ENCODE data around the gene RB1. TPM values are rescaled to one million over a fixed set of nuclear protein-coding genes. Genes with fewer than 3 reads are reported as not detected.
"Not testable (repeated sequence)": the region's sequence is repeated elsewhere in the genome, so short reads cannot be mapped to it uniquely, and the experiment has no call there.

RB1 gene
- total and polyA plus RNA-seq, 2 donors (not counting 3 experiments of a cell fraction or from before 2014, with no cell fraction given), result 8.0 to 41.2 TPM

GRCh38 chr13:48415516-48415915 is 112.0 kb downstream of the RB1 start:
- CTCF ChIA-PET, result interaction anchor here (1.2 to 6.5 kb wide), 2 partner anchors 18 to 165 kb away, joined by 5 to 45 read pairs; no protein-coding TSS in a partner anchor
- Histone ChIP-seq H4K20me1 (replicated peaks; ENCODE audit: control insufficient read depth, extremely low read depth, insufficient read depth, low read length) (no peaks in the 10 kb centered on the region), H2AFZ (ENCODE audit: low read depth, low read length) (no peak overlapping the region), H3K4me3 (replicated peaks in 1 of 3; ENCODE audit: insufficient read depth in 1 of 3, low read depth in 1 of 3, low read length in 3 of 3) (no peak overlapping the region), H3K4me2 (ENCODE audit: insufficient read depth, low read length) (no peak overlapping the region), H3K79me2 (ENCODE audit: control insufficient read depth, insufficient read depth, low read length) (peaks cover 21% of the 10 kb centered on the region), H3K9me1 (replicated peaks; ENCODE audit: control insufficient read depth, extremely low read depth, insufficient read depth, low read length) (no peaks in the 10 kb centered on the region), H3K27me3 (ENCODE audit: control insufficient read depth in 2 of 2, insufficient read depth in 2 of 2, low read length in 2 of 2) (no peaks in the 10 kb centered on the region), H3K9me3 (replicated peaks; ENCODE audit: control insufficient read depth, insufficient read depth, low read length) (no peaks in the 10 kb centered on the region), H3K36me3 (ENCODE audit: control insufficient read depth in 2 of 2, extremely low read depth in 1 of 2, insufficient read depth in 2 of 2, low read length in 2 of 2) (no peaks in the 10 kb centered on the region), H3K4me1 (ENCODE audit: control insufficient read depth, extremely low read depth, insufficient read depth, low read length) (peaks cover 12% of the 10 kb centered on the region), H3K9ac (replicated peaks; ENCODE audit: extremely low read depth, insufficient read depth, low read length) (no peak overlapping the region), H3K27ac (ENCODE audit: insufficient read depth, low read depth, low read length) (no peak overlapping the region)
- no peak for FAIRE-seq
- TF ChIP-seq POLR2AphosphoS5 (IDR thresholded peaks at IDR 0.05; ENCODE audit: insufficient read depth, low read depth, low read length), result no peak
- no peak for TF ChIP-seq MAX (IDR thresholded peaks at IDR 0.05; ENCODE audit: insufficient read depth, insufficient read length)
- intact Hi-C loops (cut with micrococcal nuclease), result no loop called here
- no peak for DNase-seq (ENCODE audit: low read depth, low spot score)
- POLR2A ChIA-PET, result no interaction called here
- no TSS peak for BruUV-seq (replicated peaks)
- dilution Hi-C loops (cut with MboI; ENCODE audit: extremely low pct_ligation_motif_present, low sequenced_read_pairs), result no loop called here

- BruUV-seq (replicated peaks); CTCF ChIA-PET; H3K9ac ChIP-seq (replicated peaks; ENCODE audit: extremely low read depth, insufficient read depth, low read length); POLR2A ChIA-PET; intact Hi-C loops (cut with micrococcal nuclease); H4K20me1 ChIP-seq (replicated peaks; ENCODE audit: control insufficient read depth, extremely low read depth, insufficient read depth, low read length); H3K9me1 ChIP-seq (replicated peaks; ENCODE audit: control insufficient read depth, extremely low read depth, insufficient read depth, low read length); H3K27ac ChIP-seq (ENCODE audit: insufficient read depth, low read depth, low read length); FAIRE-seq; DNase-seq (ENCODE audit: low read depth, low spot score); H2AFZ ChIP-seq (ENCODE audit: low read depth, low read length); H3K9me3 ChIP-seq (replicated peaks; ENCODE audit: control insufficient read depth, insufficient read depth, low read length); H3K4me2 ChIP-seq (ENCODE audit: insufficient read depth, low read length); H3K36me3 ChIP-seq (ENCODE audit: control insufficient read depth in 2 of 2, extremely low read depth in 1 of 2, insufficient read depth in 2 of 2, low read length in 2 of 2); H3K4me1 ChIP-seq (ENCODE audit: control insufficient read depth, extremely low read depth, insufficient read depth, low read length); H3K4me3 ChIP-seq (replicated peaks in 1 of 3; ENCODE audit: insufficient read depth in 1 of 3, low read depth in 1 of 3, low read length in 3 of 3); dilution Hi-C loops (cut with MboI; ENCODE audit: extremely low pct_ligation_motif_present, low sequenced_read_pairs); H3K27me3 ChIP-seq (ENCODE audit: control insufficient read depth in 2 of 2, insufficient read depth in 2 of 2, low read length in 2 of 2); H3K79me2 ChIP-seq (ENCODE audit: control insufficient read depth, insufficient read depth, low read length): not testable (repeated sequence)
Measured at GRCh38 chr13:48422003-48422402, 118.5 kb downstream of the RB1 start.

All from endothelial cell of umbilical vein (primary cell).